Upper lobe of left lung (tissue), 4 donors: ENCODE results near the gene TSC1.

Experiments used
- CTCF ChIP-seq, 6 experiments: fragments of 450-650 bp in 4 of 6; fragments of 200-600 bp in 2 of 6; sonication (generic) in 2 of 6; IDR thresholded peaks; one replicate each; pipeline ENCODE4 v1.5.1; 2016 to 2019; ENCODE audit warnings: antibody characterized with exemption in 6 of 6
- EP300 ChIP-seq, 4 donors: sonication (generic); formaldehyde crosslinking; IDR thresholded peaks; one replicate each; pipeline ENCODE4 v1.5.1; 2017; ENCODE audit warnings: antibody characterized with exemption in 4 of 4, control low read depth in 2 of 4

GRCh38 chr9:132957805-132958204 is 13.4 kb upstream of the TSC1 start:
- TF ChIP-seq CTCF (IDR thresholded peaks at IDR 0.05), result no peak
- TF ChIP-seq EP300 (IDR thresholded peaks at IDR 0.05), result no peak
